ENCODE measurements around the gene MCF2L.
"Not testable (repeated sequence)": the region's sequence is repeated elsewhere in the genome, so short reads cannot be mapped to it uniquely, and the experiment has no call there.

The MCF2L gene

GRCh38 chr13:113077953-113078901 is 109.2 kb downstream of the MCF2L start:
- Histone ChIP-seq H3K36me3 (ENCODE audit: control insufficient read depth, insufficient read depth, low read length) (no peaks in the 10 kb centered on the region), H3K27me3 (ENCODE audit: control insufficient read depth, insufficient read depth, low read length) (no peaks in the 10 kb centered on the region), H3K4me3 (ENCODE audit: low read depth, low read length) (no peak overlapping the region), H3K4me1 (no peaks in the 10 kb centered on the region), H3K4me2 (ENCODE audit: low read length) (no peak overlapping the region), H2AFZ (no peak overlapping the region), H3K27ac (no peak overlapping the region), H3K9ac (no peak overlapping the region), H3K79me2 (no peaks in the 10 kb centered on the region), H3K9me3 (ENCODE audit: control insufficient read depth, low read length) (no peaks in the 10 kb centered on the region)
- no peak for TF ChIP-seq CTCF (IDR thresholded peaks at IDR 0.05)

- Histone ChIP-seq H3K9me3 (ENCODE audit: control insufficient read depth, low read length) (no peaks in the 10 kb centered on the region), H3K36me3 (ENCODE audit: control insufficient read depth, insufficient read depth, low read length) (no peaks in the 10 kb centered on the region), H3K27ac (no peak overlapping the region), H3K9ac (no peak overlapping the region), H3K4me3 (ENCODE audit: low read depth, low read length) (no peak overlapping the region), H3K79me2 (no peaks in the 10 kb centered on the region), H3K4me2 (ENCODE audit: low read length) (no peak overlapping the region), H3K27me3 (ENCODE audit: control insufficient read depth, insufficient read depth, low read length) (no peaks in the 10 kb centered on the region), H2AFZ (no peak overlapping the region), H3K4me1 (no peaks in the 10 kb centered on the region)
- TF ChIP-seq CTCF (IDR thresholded peaks at IDR 0.05) = no peak
These were observed 110.1 kb downstream of the MCF2L start for GRCh38 chr13:113078902-113079780.

- not testable (repeated sequence) for H3K27ac ChIP-seq
These were observed 110.7 kb downstream of the MCF2L start for GRCh38 chr13:113079781-113080080.

GRCh38 chr13:113080361-113080831 is 111.4 kb downstream of the MCF2L start:
- Histone ChIP-seq H3K36me3 (ENCODE audit: control insufficient read depth, insufficient read depth, low read length) (no peaks in the 10 kb centered on the region), H3K9me3 (ENCODE audit: control insufficient read depth, low read length) (no peaks in the 10 kb centered on the region), H3K4me3 (ENCODE audit: low read depth, low read length) (no peak overlapping the region), H3K4me1 (no peaks in the 10 kb centered on the region), H3K79me2 (no peaks in the 10 kb centered on the region), H2AFZ (no peak overlapping the region), H3K9ac (no peak overlapping the region), H3K27me3 (ENCODE audit: control insufficient read depth, insufficient read depth, low read length) (no peaks in the 10 kb centered on the region), H3K4me2 (ENCODE audit: low read length) (no peak overlapping the region), H3K27ac (no peak overlapping the region)
- TF ChIP-seq CTCF (IDR thresholded peaks at IDR 0.05) = no peak

More at GRCh38 chr13:113079781-113080080, 110.7 kb downstream of the MCF2L start:
- H3K79me2 ChIP-seq; H3K36me3 ChIP-seq (ENCODE audit: control insufficient read depth, insufficient read depth, low read length); H3K27me3 ChIP-seq (ENCODE audit: control insufficient read depth, insufficient read depth, low read length); H3K9ac ChIP-seq; H3K4me3 ChIP-seq (ENCODE audit: low read depth, low read length); H3K9me3 ChIP-seq (ENCODE audit: control insufficient read depth, low read length); H3K4me2 ChIP-seq (ENCODE audit: low read length); H2AFZ ChIP-seq; H3K4me1 ChIP-seq: not testable (repeated sequence)

- Histone ChIP-seq H3K9me3 (ENCODE audit: control insufficient read depth, low read length) (no peaks in the 10 kb centered on the region), H3K4me3 (ENCODE audit: low read depth, low read length) (no peak overlapping the region), H3K79me2 (no peaks in the 10 kb centered on the region), H3K27me3 (ENCODE audit: control insufficient read depth, insufficient read depth, low read length) (no peaks in the 10 kb centered on the region), H3K4me2 (ENCODE audit: low read length) (no peak overlapping the region), H3K36me3 (ENCODE audit: control insufficient read depth, insufficient read depth, low read length) (no peaks in the 10 kb centered on the region), H3K4me1 (no peaks in the 10 kb centered on the region), H3K27ac (no peak overlapping the region), H3K9ac (no peak overlapping the region), H2AFZ (no peak overlapping the region)
- TF ChIP-seq CTCF (IDR thresholded peaks at IDR 0.05) = no peak
These were observed 112.0 kb downstream of the MCF2L start for GRCh38 chr13:113080901-113081521.

Data from parathyroid adenoma (tissue), 2 donors.